GM23248 (cell line): ENCODE measurements around the gene RHBDF2.

ENCODE experiments used
- EZH2 ChIP-seq: fragments of 200-600 bp; sonication (generic); IDR thresholded peaks from 2 replicates; pipeline ENCODE4 v1.6.1; 2018; ENCODE audit warnings: antibody characterized with exemption, mild to moderate bottlenecking; ENCODE audit not compliant: insufficient read depth, poor library complexity, severe bottlenecking
- EZH2phosphoT487 ChIP-seq: fragments of 200-600 bp; sonication (generic); IDR thresholded peaks from 2 replicates; pipeline ENCODE4 v1.6.1; 2018; ENCODE audit warnings: antibody characterized with exemption, moderate library complexity, mild to moderate bottlenecking, low read depth; ENCODE audit not compliant: insufficient read depth

DNA sequence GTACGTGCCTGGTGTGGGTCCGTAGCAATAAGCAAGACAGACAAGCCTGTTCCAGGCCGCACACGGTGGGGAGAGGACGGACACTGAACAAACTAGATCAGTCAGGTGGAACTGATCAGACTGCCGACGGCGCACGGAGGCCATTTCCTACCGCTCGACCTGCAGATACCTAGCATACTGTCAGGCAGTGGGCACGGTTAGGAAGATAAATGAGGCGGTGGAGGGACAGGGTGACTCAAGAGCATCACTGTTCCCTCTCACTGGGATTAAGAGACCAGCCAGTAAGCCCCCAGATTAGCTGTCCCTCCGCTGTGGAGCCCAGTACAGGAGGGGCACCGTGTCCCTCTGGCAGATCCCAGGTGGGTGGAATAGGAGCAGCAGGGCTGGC is 29.0 kb downstream of the RHBDF2 start:
- TF ChIP-seq EZH2 = no peak
- no peak for TF ChIP-seq EZH2phosphoT487
